ENCODE measurements around the gene EFCAB12.

DNA sequence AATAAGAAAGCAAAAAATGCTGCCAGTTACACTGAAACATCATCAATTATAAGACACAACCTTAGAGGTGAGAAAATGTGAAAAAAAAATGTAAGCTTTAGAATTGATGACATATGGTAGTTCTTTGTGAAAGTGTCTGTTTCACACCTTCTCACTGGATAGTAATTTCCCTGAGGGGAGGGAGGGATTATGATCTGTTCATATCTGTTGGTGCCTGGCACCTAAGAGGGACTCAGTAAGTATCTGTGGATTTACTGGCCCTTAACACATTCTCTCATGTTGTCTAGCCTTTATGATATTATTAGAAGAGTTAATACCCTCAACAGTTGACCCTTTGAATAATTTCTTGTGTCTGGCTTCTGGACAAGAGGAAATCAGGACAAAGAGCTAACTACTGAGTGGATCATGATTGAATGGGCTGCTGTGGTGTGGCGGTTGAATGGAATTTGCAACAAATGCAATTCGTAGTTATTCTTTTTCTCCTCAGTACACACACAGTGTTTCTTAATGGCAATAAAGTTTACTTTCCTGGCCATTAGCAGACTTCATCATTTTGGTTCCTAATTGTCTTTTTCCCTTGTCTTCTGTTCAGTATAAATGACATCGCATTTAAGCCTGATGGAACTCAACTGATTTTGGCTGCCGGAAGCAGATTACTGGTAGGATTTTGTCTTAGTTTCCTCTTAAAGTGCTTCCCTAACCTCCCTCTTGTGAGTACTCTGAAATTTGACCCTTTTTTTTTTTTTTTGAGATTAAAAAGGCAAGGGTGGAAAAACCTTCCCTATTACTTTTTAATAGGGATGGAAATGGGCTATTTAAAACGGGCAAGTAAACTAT, 21.1 kb upstream of the EFCAB12 start:
- TF ChIP-seq ZNF274 (IDR thresholded peaks at IDR 0.05; ENCODE audit: low read depth, low read length) (no peak), YY1 (IDR thresholded peaks at IDR 0.05; ENCODE audit: insufficient read depth, insufficient read length) (no peak), SUZ12 (IDR thresholded peaks at IDR 0.05; ENCODE audit: extremely low read depth, insufficient read depth, insufficient read length) (no peak)
